Heart left ventricle (tissue), 13 donors: ENCODE measurements around the gene APLF.

Experiments
- CTCF ChIP-seq, 12 donors: fragments of 200-600 bp; sonication (generic) in 4 of 12; IDR thresholded peaks; one replicate each; pipeline versions ENCODE4 v1.5.0 to v1.8.0; 2018 to 2022; ENCODE audit warnings: antibody characterized with exemption in 12 of 12, mild to moderate bottlenecking in 5 of 12
- POLR2A ChIP-seq, 2 donors: fragments of 450-650 bp; IDR thresholded peaks; one replicate each; pipeline ENCODE4 v1.6.1; 2017; ENCODE audit warnings: antibody characterized with exemption in 2 of 2, mild to moderate bottlenecking in 2 of 2, moderate library complexity in 2 of 2
- donor health status: ischemic (EF 13 %, LVEDD 7.1; RV severe dilation, severe dysfunction).
- donor health status: DM: no; HTN: yes; CAD: no.
- donor health status: DM: no; HTN: no; CAD: no.
- donor health status: ischemic (EF 25% LVEDD 6.9; RV normal size, moderate dysfunction).
- donor health status: ischemic (EF 25% LVEDD 5.7; RV mildly dilated, moderate dysfunction).
- donor health status: ischemic (EF 35%, LVEDD 5.7; RV mildly dilated, moderate dysfunction).
- donor health status: nonischemic (EF 11% LVEDD 7.7; RV severe dilation, severe dysfunction).
- donor health status: DM: yes; HTN: yes; CAD: no.
- donor health status: PGD.
- donor health status: ischemic (EF 29% LVEDD 5.4; RV normal size, mild dysfunction).
- donor health status: nonischemic (EF 23%, LVEDD 6.1; RV moderate dilation, normal function).

- TF ChIP-seq CTCF (IDR thresholded peaks at IDR 0.05) (no peak), POLR2A (IDR thresholded peaks at IDR 0.05) (no peak)
Observed at GRCh38 chr2:68559692-68560091, 92.3 kb downstream of the APLF start.
